DND-41 (cell line): ENCODE results near the gene ANXA4.

Experiments
- EZH2 ChIP-seq: IDR thresholded peaks from 3 replicates; pipeline ENCODE4 v1.6.1; 2012; ENCODE audit warnings: borderline replicate concordance, low read depth, mild to moderate bottlenecking, moderate library complexity, low read length, inconsistent platforms; ENCODE audit not compliant: severe bottlenecking
- TF ChIP-seq, protein P1 (sequence below): IDR thresholded peaks from 2 replicates; pipeline ENCODE4 v1.5.1; 2012; ENCODE audit warnings: borderline replicate concordance, low read length, moderate library complexity, mild to moderate bottlenecking; ENCODE audit not compliant: poor library complexity, severe bottlenecking; ENCODE audit errors: extremely low read depth

DNA sequence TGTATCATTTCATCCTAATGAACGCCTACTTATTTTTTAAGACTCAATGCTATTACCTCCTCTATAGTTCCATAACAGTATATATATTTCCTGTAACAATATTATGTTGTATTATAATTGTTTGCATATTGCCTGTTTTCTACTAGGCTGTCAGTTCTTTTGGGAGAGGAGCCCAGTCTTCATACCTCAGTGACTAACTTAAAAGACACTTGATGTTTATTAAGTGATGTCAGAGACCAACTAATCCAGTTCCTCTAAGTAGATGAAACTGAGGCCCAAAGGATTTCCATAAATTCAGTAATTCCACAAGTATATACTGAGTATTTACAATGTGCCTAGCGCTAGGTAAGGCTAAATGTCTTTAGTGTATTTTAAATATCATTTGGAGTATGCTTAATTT lies 49.5 kb upstream of the ANXA4 start:
- TF ChIP-seq, protein P1, sequence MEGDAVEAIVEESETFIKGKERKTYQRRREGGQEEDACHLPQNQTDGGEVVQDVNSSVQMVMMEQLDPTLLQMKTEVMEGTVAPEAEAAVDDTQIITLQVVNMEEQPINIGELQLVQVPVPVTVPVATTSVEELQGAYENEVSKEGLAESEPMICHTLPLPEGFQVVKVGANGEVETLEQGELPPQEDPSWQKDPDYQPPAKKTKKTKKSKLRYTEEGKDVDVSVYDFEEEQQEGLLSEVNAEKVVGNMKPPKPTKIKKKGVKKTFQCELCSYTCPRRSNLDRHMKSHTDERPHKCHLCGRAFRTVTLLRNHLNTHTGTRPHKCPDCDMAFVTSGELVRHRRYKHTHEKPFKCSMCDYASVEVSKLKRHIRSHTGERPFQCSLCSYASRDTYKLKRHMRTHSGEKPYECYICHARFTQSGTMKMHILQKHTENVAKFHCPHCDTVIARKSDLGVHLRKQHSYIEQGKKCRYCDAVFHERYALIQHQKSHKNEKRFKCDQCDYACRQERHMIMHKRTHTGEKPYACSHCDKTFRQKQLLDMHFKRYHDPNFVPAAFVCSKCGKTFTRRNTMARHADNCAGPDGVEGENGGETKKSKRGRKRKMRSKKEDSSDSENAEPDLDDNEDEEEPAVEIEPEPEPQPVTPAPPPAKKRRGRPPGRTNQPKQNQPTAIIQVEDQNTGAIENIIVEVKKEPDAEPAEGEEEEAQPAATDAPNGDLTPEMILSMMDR = no peak
- no peak for TF ChIP-seq EZH2
